Measurements from ENCODE around the gene CACNG7.
"Not testable (repeated sequence)": the region's sequence is repeated elsewhere in the genome, so short reads cannot be mapped to it uniquely, and the experiment has no call there.

- TF ChIP-seq CTCF (conservative IDR thresholded peaks at IDR 0.05; ENCODE audit: low read length); EZH2phosphoT487 (IDR thresholded peaks at IDR 0.05; ENCODE audit: borderline replicate concordance, low read depth, low read length): not testable (repeated sequence)
Observed at GRCh38 chr19:53948611-53949010, 39.5 kb downstream of the CACNG7 start.

Measured in OCI-LY7 (cell line).